ENCODE measurements around the gene ITGB6. TPM values are rescaled to one million over a fixed set of nuclear protein-coding genes. Genes with fewer than 3 reads are reported as not detected.

Gene ITGB6
- total and polyA plus RNA-seq, 2 donors from 2014 or later: 13.4 to 302 TPM

DNA sequence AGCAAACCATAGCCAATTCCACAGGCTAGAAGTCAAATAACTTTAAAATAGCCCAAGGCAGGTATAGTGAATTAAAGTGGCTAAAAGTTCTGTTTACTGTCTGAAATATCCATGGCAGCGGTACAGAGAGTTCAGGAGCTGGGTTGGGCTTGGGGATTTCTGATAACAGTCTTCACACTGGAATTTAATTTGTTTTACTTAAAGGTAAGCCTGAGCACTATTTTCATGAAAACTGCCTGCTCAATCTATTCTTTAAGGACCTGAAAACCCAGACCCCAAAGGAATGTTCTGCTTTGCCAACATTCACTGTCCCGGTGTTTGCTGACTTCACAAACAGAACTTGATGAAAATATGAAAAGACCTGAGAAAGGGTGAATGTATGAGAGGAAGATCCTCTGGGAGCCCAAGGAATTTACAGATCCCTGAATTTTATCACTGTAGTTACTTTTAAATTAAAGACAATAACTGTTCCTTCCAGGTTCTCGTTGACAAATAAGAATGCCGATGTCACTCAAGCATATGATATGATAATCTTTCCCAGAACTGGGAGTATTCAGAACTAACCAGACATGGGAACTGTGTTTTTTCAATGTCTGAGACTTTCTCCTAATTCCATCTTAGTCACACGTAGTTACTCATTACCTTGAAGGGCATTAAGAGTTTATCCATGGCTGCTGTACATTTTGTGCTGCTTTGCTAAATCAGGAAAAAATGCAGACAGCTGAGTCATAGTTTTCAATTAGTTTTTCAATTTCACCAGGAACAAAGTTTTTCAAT lies 28.3 kb upstream of the ITGB6 start:
- Histone ChIP-seq H3K4me3 (ENCODE audit: low read length in 3 of 3) (peak overlapping the region in 1 of 3 donors; percentile 3), H3K27me3 (ENCODE audit: control insufficient read depth, insufficient read depth, low read length) (no peaks in the 10 kb centered on the region), H3K36me3 (ENCODE audit: control insufficient read depth in 2 of 3, insufficient read depth in 3 of 3, low read length in 3 of 3) (no peaks in the 10 kb centered on the region), H3K9ac (ENCODE audit: low read length in 3 of 3) (peak overlapping the region in 1 of 3 donors; percentile 9), H3K4me1 (ENCODE audit: control insufficient read depth in 2 of 3, insufficient read depth in 2 of 3, low read depth in 1 of 3, low read length in 3 of 3) (peaks cover 6 to 41% (median 20%) of the 10 kb centered on the region in 3 donors), H3K9me3 (ENCODE audit: control insufficient read depth in 2 of 3, insufficient read depth in 1 of 3, low read length in 3 of 3) (no peaks in the 10 kb centered on the region), H3K27ac (ENCODE audit: low read depth in 2 of 2, low read length in 2 of 2) (peak overlapping the region; percentile 64 to 74)
- no peak for TF ChIP-seq CTCF (IDR thresholded peaks at IDR 0.05; ENCODE audit: borderline replicate concordance, extremely low read depth, insufficient read depth)
- DNase-seq (peak in 1 of 5 donors; percentile 78), FAIRE-seq (peak; percentile 89)
- intact Hi-C loops (cut with DNase I): no loop called here

- Histone ChIP-seq H3K27ac (ENCODE audit: low read depth in 2 of 2, low read length in 2 of 2) (peak overlapping the region; percentile 64 to 74), H3K4me1 (ENCODE audit: control insufficient read depth in 2 of 3, insufficient read depth in 2 of 3, low read depth in 1 of 3, low read length in 3 of 3) (peaks cover 6 to 47% (median 24%) of the 10 kb centered on the region in 3 donors), H3K9ac (ENCODE audit: low read length in 3 of 3) (peak overlapping the region in 1 of 3 donors; percentile 9), H3K27me3 (ENCODE audit: control insufficient read depth, insufficient read depth, low read length) (no peaks in the 10 kb centered on the region), H3K36me3 (ENCODE audit: control insufficient read depth in 2 of 3, insufficient read depth in 3 of 3, low read length in 3 of 3) (no peaks in the 10 kb centered on the region), H3K9me3 (ENCODE audit: control insufficient read depth in 2 of 3, insufficient read depth in 1 of 3, low read length in 3 of 3) (no peaks in the 10 kb centered on the region), H3K4me3 (ENCODE audit: low read length in 3 of 3) (no peak overlapping the region)
- FAIRE-seq: no peak
- no peak for TF ChIP-seq CTCF (IDR thresholded peaks at IDR 0.05; ENCODE audit: borderline replicate concordance, extremely low read depth, insufficient read depth)
- intact Hi-C loops (cut with DNase I): no loop called here
- no peak for DNase-seq
Measured at GRCh38 chr2:160227293-160227915, 27.3 kb upstream of the ITGB6 start.

DNA sequence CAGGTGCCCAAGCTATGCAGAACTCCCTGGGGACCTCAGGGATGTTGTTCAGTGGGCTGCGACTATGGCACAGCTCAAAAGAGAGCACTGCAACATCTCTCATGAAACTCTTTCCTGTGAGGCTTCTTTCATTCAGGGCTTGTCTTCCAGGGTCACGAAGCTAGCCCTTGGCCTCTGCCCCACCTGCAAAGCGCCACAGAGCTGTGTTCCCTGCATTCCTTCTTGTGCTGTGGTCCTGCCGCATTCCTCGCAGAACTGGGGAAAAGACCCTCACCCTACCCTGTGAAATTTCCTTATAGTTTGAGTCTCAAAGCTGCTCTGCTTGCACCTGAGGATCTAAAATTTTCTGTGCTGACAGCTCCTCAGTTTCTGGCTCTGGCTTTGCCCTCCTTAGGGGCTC lies 26.3 kb upstream of the ITGB6 start:
- peak overlapping the region; percentile 56 to 61 for H3K27ac ChIP-seq (ENCODE audit: low read depth in 2 of 2, low read length in 2 of 2)
- no peak for FAIRE-seq
- DNase-seq: peak in 1 of 5 donors; percentile 21

More for the DNA sequence above, 26.3 kb upstream of the ITGB6 start:
- Histone ChIP-seq H3K4me3 (ENCODE audit: low read length in 3 of 3) (no peak overlapping the region), H3K27me3 (ENCODE audit: control insufficient read depth, insufficient read depth, low read length) (no peaks in the 10 kb centered on the region), H3K9ac (ENCODE audit: low read length in 3 of 3) (no peak overlapping the region), H3K36me3 (ENCODE audit: control insufficient read depth in 2 of 3, insufficient read depth in 3 of 3, low read length in 3 of 3) (no peaks in the 10 kb centered on the region), H3K4me1 (ENCODE audit: control insufficient read depth in 2 of 3, insufficient read depth in 2 of 3, low read depth in 1 of 3, low read length in 3 of 3) (peaks cover 6 to 57% (median 34%) of the 10 kb centered on the region in 3 donors), H3K9me3 (ENCODE audit: control insufficient read depth in 2 of 3, insufficient read depth in 1 of 3, low read length in 3 of 3) (no peaks in the 10 kb centered on the region)
- no peak for TF ChIP-seq CTCF (IDR thresholded peaks at IDR 0.05; ENCODE audit: borderline replicate concordance, extremely low read depth, insufficient read depth)
- intact Hi-C loops (cut with DNase I): no loop called here

Data from kidney (tissue), 14 donors.